ENCODE data around the gene GSN. TPM values are rescaled to one million over a fixed set of nuclear protein-coding genes. Genes with fewer than 3 reads are reported as not detected.

The GSN gene
- total and polyA plus RNA-seq, 2 donors (not counting 1 experiment from before 2014, with no cell fraction given), result 38.4 to 45.4 TPM

- Histone ChIP-seq H4K20me1 (ENCODE audit: control insufficient read depth, insufficient read depth, low read length, poor library complexity, severe bottlenecking) (no peaks in the 10 kb centered on the region), H3K4me2 (replicated peaks; ENCODE audit: low read depth, low read length, poor library complexity, severe bottlenecking) (no peak overlapping the region), H3K79me2 (ENCODE audit: control insufficient read depth, insufficient read depth, low read length) (no peaks in the 10 kb centered on the region), H3K9ac (ENCODE audit: low read length) (no peak overlapping the region), H2AFZ (ENCODE audit: insufficient read depth, low read depth, low read length, poor library complexity, severe bottlenecking) (no peak overlapping the region), H3K4me3 (ENCODE audit: control extremely low read depth in 1 of 5, extremely low read depth in 1 of 5, insufficient read depth in 1 of 5, low read depth in 2 of 5, low read length in 4 of 5) (no peak overlapping the region), H3K36me3 (replicated peaks in 1 of 2; ENCODE audit: control extremely low read depth in 1 of 2, control insufficient read depth in 1 of 2, extremely low read depth in 1 of 2, insufficient read depth in 2 of 2, low read length in 1 of 2) (peaks cover 0 to 5% of the 10 kb centered on the region in 2 experiments), H3K27me3 (replicated peaks in 1 of 4; ENCODE audit: control extremely low read depth in 1 of 4, control insufficient read depth in 3 of 4, insufficient read depth in 4 of 4, low read length in 3 of 4) (no peaks in the 10 kb centered on the region), H3K9me3 (ENCODE audit: control extremely low read depth in 1 of 3, control insufficient read depth in 2 of 3, insufficient read depth in 1 of 3, low read length in 2 of 3) (no peaks in the 10 kb centered on the region), H3K4me1 (ENCODE audit: control insufficient read depth in 2 of 2, insufficient read depth in 2 of 2, low read length in 2 of 2) (peaks cover 12 to 29% of the 10 kb centered on the region in 2 donors), H3K27ac (ENCODE audit: low read length in 2 of 2) (no peak overlapping the region)
- H3K4me1 Mint-ChIP-seq, result peaks cover 19% of the 10 kb centered on the region
- H3K9me3 Mint-ChIP-seq (ENCODE audit: insufficient read depth), result no peaks in the 10 kb centered on the region
- no peak for TF ChIP-seq EZH2 (IDR thresholded peaks at IDR 0.05; ENCODE audit: borderline replicate concordance, insufficient read depth, low read depth, low read length, poor library complexity, severe bottlenecking)
- no peak for TF ChIP-seq CTCF (IDR thresholded peaks at IDR 0.05)
- ATAC-seq (ENCODE audit: low read depth) (no peak), DNase-seq (no peak)
- ChIA-PET CTCF (no interaction called here), POLR2A (no interaction called here)
- no peak overlapping the region for H3K4me3 Mint-ChIP-seq
- 97% methylated on average over 4 of the region's 6 CpGs for WGBS (ENCODE audit: insufficient coverage)
- intact Hi-C loops (cut with micrococcal nuclease), result no loop called here
- no peak overlapping the region for H3K27ac Mint-ChIP-seq
- H3K27me3 Mint-ChIP-seq, result no peaks in the 10 kb centered on the region
Observed at GRCh38 chr9:121294151-121294743, 26.3 kb downstream of the GSN start.

GRCh38 chr9:121294866-121295661 is 27.1 kb downstream of the GSN start:
- CTCF ChIA-PET, result interaction anchor here (1.7 kb wide), 1 partner anchor 18 kb away, joined by 6 read pairs; no protein-coding TSS in a partner anchor
- WGBS (ENCODE audit: insufficient coverage), result 98% methylated on average over 12 of the region's 13 CpGs
- Histone ChIP-seq H2AFZ (ENCODE audit: insufficient read depth, low read depth, low read length, poor library complexity, severe bottlenecking) (no peak overlapping the region), H3K27me3 (replicated peaks in 1 of 4; ENCODE audit: control extremely low read depth in 1 of 4, control insufficient read depth in 3 of 4, insufficient read depth in 4 of 4, low read length in 3 of 4) (no peaks in the 10 kb centered on the region), H3K4me1 (ENCODE audit: control insufficient read depth in 2 of 2, insufficient read depth in 2 of 2, low read length in 2 of 2) (peaks cover 14 to 29% of the 10 kb centered on the region in 2 donors), H3K9ac (ENCODE audit: low read length) (no peak overlapping the region), H3K36me3 (replicated peaks in 1 of 2; ENCODE audit: control extremely low read depth in 1 of 2, control insufficient read depth in 1 of 2, extremely low read depth in 1 of 2, insufficient read depth in 2 of 2, low read length in 1 of 2) (peaks cover 0 to 5% of the 10 kb centered on the region in 2 experiments), H3K4me3 (ENCODE audit: control extremely low read depth in 1 of 5, extremely low read depth in 1 of 5, insufficient read depth in 1 of 5, low read depth in 2 of 5, low read length in 4 of 5) (no peak overlapping the region), H3K9me3 (ENCODE audit: control extremely low read depth in 1 of 3, control insufficient read depth in 2 of 3, insufficient read depth in 1 of 3, low read length in 2 of 3) (no peaks in the 10 kb centered on the region), H3K27ac (ENCODE audit: low read length in 2 of 2) (no peak overlapping the region), H3K4me2 (replicated peaks; ENCODE audit: low read depth, low read length, poor library complexity, severe bottlenecking) (no peak overlapping the region), H3K79me2 (ENCODE audit: control insufficient read depth, insufficient read depth, low read length) (peaks cover under 1% of the 10 kb centered on the region), H4K20me1 (ENCODE audit: control insufficient read depth, insufficient read depth, low read length, poor library complexity, severe bottlenecking) (no peaks in the 10 kb centered on the region)
- peak overlapping the region; percentile 34 for H3K27ac Mint-ChIP-seq
- H3K4me3 Mint-ChIP-seq, result no peak overlapping the region
- H3K27me3 Mint-ChIP-seq, result no peaks in the 10 kb centered on the region
- DNase-seq (no peak), ATAC-seq (ENCODE audit: low read depth) (no peak)
- H3K9me3 Mint-ChIP-seq (ENCODE audit: insufficient read depth), result no peaks in the 10 kb centered on the region
- intact Hi-C loops (cut with micrococcal nuclease), result loop anchor here (5.0 kb wide), 1 partner anchor 83 kb away; no protein-coding TSS in a partner anchor
- TF ChIP-seq CTCF (IDR thresholded peaks at IDR 0.05) (no peak), EZH2 (IDR thresholded peaks at IDR 0.05; ENCODE audit: borderline replicate concordance, insufficient read depth, low read depth, low read length, poor library complexity, severe bottlenecking) (no peak)
- POLR2A ChIA-PET, result no interaction called here
- H3K4me1 Mint-ChIP-seq, result peaks cover 19% of the 10 kb centered on the region
